ENCODE results near the gene ERCC2.

DNA sequence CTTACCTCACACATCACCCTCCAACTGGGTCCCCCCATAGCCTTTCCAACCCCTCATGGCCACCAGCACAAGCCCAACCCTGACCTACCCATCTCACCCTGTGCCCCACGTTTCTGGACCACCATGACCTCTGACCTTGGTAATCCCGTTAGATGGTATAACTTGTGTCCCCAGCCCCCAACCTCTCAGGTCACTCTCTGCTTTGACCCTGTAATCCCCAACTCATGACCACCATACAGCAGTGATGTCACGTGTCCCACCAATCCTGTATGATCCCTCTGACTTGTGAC lies 21.3 kb downstream of the ERCC2 start:
- TF ChIP-seq POLR2A (IDR thresholded peaks at IDR 0.05; ENCODE audit: low read depth, low read length), result no peak
- no peak for TF ChIP-seq RAD21 (IDR thresholded peaks at IDR 0.05; ENCODE audit: low read length)
- TF ChIP-seq, protein P1, sequence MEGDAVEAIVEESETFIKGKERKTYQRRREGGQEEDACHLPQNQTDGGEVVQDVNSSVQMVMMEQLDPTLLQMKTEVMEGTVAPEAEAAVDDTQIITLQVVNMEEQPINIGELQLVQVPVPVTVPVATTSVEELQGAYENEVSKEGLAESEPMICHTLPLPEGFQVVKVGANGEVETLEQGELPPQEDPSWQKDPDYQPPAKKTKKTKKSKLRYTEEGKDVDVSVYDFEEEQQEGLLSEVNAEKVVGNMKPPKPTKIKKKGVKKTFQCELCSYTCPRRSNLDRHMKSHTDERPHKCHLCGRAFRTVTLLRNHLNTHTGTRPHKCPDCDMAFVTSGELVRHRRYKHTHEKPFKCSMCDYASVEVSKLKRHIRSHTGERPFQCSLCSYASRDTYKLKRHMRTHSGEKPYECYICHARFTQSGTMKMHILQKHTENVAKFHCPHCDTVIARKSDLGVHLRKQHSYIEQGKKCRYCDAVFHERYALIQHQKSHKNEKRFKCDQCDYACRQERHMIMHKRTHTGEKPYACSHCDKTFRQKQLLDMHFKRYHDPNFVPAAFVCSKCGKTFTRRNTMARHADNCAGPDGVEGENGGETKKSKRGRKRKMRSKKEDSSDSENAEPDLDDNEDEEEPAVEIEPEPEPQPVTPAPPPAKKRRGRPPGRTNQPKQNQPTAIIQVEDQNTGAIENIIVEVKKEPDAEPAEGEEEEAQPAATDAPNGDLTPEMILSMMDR (conservative IDR thresholded peaks at IDR 0.05; ENCODE audit: low read depth, low read length), result no peak
- TF ChIP-seq, protein P2, sequence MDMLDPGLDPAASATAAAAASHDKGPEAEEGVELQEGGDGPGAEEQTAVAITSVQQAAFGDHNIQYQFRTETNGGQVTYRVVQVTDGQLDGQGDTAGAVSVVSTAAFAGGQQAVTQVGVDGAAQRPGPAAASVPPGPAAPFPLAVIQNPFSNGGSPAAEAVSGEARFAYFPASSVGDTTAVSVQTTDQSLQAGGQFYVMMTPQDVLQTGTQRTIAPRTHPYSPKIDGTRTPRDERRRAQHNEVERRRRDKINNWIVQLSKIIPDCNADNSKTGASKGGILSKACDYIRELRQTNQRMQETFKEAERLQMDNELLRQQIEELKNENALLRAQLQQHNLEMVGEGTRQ (IDR thresholded peaks at IDR 0.05; ENCODE audit: low read depth, low read length), result no peak
- TF ChIP-seq RFX5 (IDR thresholded peaks at IDR 0.05; ENCODE audit: low read depth, low read length), result no peak

Measured in IMR-90 (cell line).